HepG2 (cell line): ENCODE measurements around the gene BATF2. TPM values are rescaled to one million over a fixed set of nuclear protein-coding genes. Genes with fewer than 3 reads are reported as not detected.

Experiments
- IRX3 ChIP-seq: sonication (generic); formaldehyde crosslinking; IDR thresholded peaks from 2 replicates; pipeline ENCODE4 v1.8.1; 2023; ENCODE audit warnings: mild to moderate bottlenecking, low read depth, missing genetic modification reagents, borderline replicate concordance
- KMT2B ChIP-seq: IDR thresholded peaks from 2 replicates; pipeline ENCODE4 v1.6.1; 2016; ENCODE audit warnings: missing genetic modification reagents, missing compliant biosample characterization
- NBN ChIP-seq: fragments of 450-650 bp; conservative IDR thresholded peaks from 2 replicates; pipeline ENCODE4 v1.6.1; 2017
- PLSCR1 ChIP-seq: sonication (generic); formaldehyde crosslinking; IDR thresholded peaks from 2 replicates; pipeline ENCODE4 v1.5.0; 2020; ENCODE audit warnings: missing genetic modification reagents, mild to moderate bottlenecking, borderline replicate concordance
- POLR2AphosphoS5 ChIP-seq: IDR thresholded peaks from 2 replicates; pipeline ENCODE4 v1.6.1; 2012; ENCODE audit warnings: low read depth, low read length
- PRDM15 ChIP-seq: sonication (generic); formaldehyde crosslinking; IDR thresholded peaks from 2 replicates; pipeline ENCODE4 v1.4.0; 2020; ENCODE audit warnings: missing genetic modification reagents
- RNF2 ChIP-seq: fragments of 450-650 bp; conservative IDR thresholded peaks from 2 replicates; pipeline ENCODE4 v1.6.1; 2016; ENCODE audit warnings: low read depth
- TARDBP ChIP-seq: sonication (generic); formaldehyde crosslinking; IDR thresholded peaks from 2 replicates; pipeline ENCODE4 v1.8.0; 2022; ENCODE audit warnings: mild to moderate bottlenecking, missing genetic modification reagents
- THAP11 ChIP-seq: IDR thresholded peaks from 2 replicates; pipeline ENCODE4 v1.6.1; 2016; ENCODE audit warnings: missing biosample characterization, missing genetic modification reagents
- TP53 ChIP-seq: sonication (generic); formaldehyde crosslinking; conservative IDR thresholded peaks from 2 replicates; pipeline ENCODE4 v1.4.0; 2020; ENCODE audit warnings: missing genetic modification reagents
- ZBTB1 ChIP-seq: sonication (generic); formaldehyde crosslinking; IDR thresholded peaks from 2 replicates; pipeline ENCODE4 v1.4.0; 2020; ENCODE audit warnings: missing genetic modification reagents, borderline replicate concordance
- ZFP1 ChIP-seq: IDR thresholded peaks from 2 replicates; pipeline ENCODE4 v1.6.1; 2016
- ZMYM4 ChIP-seq: sonication (generic); formaldehyde crosslinking; IDR thresholded peaks from 2 replicates; pipeline ENCODE4 v1.8.1; 2023; ENCODE audit warnings: mild to moderate bottlenecking, missing genetic modification reagents
- ZNF614 ChIP-seq: IDR thresholded peaks from 2 replicates; pipeline ENCODE4 v1.6.1; 2018; ENCODE audit warnings: missing biosample characterization, missing genetic modification reagents, inconsistent platforms, borderline replicate concordance
- ZSCAN9 ChIP-seq: IDR thresholded peaks from 2 replicates; pipeline ENCODE4 v1.6.1; 2016; ENCODE audit warnings: borderline replicate concordance
- polyA plus RNA-seq, 8 experiments: library from polyadenylated mRNA; depleted of rRNA in 3 of 8; stranded (reverse) in 7 of 8; unstranded in 1 of 8; fragments of >200 nt; fragmentation: Illumina TruSeq in 4 of 8; extraction: Trizol in 4 of 8; gene quantifications; 2 replicates each; pipeline versions ENCODE4 v1.2.1 to v1.2.3, GENCODE V29; 2011 to 2016; ENCODE audit warnings: low read depth in 4 of 8, missing spikeins in 1 of 8, mixed read lengths in 1 of 8; ENCODE audit not compliant: insufficient read depth in 1 of 8
- total RNA-seq, 5 experiments: library from RNA; depleted of rRNA; stranded (reverse); fragments of >200 nt; fragmentation: Illumina TruSeq; extraction: Trizol; gene quantifications; 2 replicates each; pipeline ENCODE4 v1.2.3, GENCODE V29; 2016; ENCODE audit warnings: low read depth in 1 of 5
- TF ChIP-seq, protein P1 (sequence below): IDR thresholded peaks from 2 replicates; pipeline ENCODE4 v1.6.1; 2012; ENCODE audit warnings: low read length, improper control_type of control experiment
- TF ChIP-seq, protein P2 (sequence below): IDR thresholded peaks from 2 replicates; pipeline ENCODE4 v1.6.1; 2016; ENCODE audit warnings: low read depth, control low read depth
- TF ChIP-seq, protein P3 (sequence below): sonication (generic); formaldehyde crosslinking; IDR thresholded peaks from 2 replicates; pipeline ENCODE4 v1.5.0; 2020; ENCODE audit warnings: mild to moderate bottlenecking, missing genetic modification reagents, borderline replicate concordance

The BATF2 gene
- total and polyA plus RNA-seq, 2 of the 13 experiments (the other 11 are each of a cell fraction or from before 2014, with no cell fraction given), result 2.8 to 3.9 TPM

DNA sequence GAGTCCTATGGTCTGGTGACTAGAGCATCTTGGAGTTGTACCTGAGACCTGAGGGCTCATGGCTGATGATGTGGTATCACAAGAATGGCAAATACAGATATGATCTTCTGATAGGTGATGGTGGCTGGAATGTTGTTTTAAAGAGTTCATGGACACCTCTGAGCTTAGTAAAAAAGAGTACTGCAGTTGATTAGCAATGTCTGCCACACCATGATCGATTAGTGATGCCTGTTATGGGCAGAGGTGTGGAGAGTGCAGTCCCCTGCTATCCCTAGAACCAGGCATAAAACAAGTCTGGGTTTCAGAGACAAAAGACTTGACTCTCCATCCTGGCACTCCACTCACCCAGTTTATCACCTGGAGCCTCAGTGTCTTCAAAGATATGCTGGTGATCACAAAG, 1.4 kb upstream of the BATF2 start (continued):
- no peak for TF ChIP-seq PLSCR1
- peak; percentile 53; the same call in 1 of the 2 replicates for TF ChIP-seq ZNF614
- no peak for TF ChIP-seq PRDM15 (CRISPR knock-in tag)
- TF ChIP-seq NBN, result no peak
- TF ChIP-seq, protein P1, sequence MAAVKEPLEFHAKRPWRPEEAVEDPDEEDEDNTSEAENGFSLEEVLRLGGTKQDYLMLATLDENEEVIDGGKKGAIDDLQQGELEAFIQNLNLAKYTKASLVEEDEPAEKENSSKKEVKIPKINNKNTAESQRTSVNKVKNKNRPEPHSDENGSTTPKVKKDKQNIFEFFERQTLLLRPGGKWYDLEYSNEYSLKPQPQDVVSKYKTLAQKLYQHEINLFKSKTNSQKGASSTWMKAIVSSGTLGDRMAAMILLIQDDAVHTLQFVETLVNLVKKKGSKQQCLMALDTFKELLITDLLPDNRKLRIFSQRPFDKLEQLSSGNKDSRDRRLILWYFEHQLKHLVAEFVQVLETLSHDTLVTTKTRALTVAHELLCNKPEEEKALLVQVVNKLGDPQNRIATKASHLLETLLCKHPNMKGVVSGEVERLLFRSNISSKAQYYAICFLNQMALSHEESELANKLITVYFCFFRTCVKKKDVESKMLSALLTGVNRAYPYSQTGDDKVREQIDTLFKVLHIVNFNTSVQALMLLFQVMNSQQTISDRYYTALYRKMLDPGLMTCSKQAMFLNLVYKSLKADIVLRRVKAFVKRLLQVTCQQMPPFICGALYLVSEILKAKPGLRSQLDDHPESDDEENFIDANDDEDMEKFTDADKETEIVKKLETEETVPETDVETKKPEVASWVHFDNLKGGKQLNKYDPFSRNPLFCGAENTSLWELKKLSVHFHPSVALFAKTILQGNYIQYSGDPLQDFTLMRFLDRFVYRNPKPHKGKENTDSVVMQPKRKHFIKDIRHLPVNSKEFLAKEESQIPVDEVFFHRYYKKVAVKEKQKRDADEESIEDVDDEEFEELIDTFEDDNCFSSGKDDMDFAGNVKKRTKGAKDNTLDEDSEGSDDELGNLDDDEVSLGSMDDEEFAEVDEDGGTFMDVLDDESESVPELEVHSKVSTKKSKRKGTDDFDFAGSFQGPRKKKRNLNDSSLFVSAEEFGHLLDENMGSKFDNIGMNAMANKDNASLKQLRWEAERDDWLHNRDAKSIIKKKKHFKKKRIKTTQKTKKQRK, result no peak
- TF ChIP-seq ZBTB1 (CRISPR knock-in tag), result no peak
- TF ChIP-seq RNF2, result no peak
- TF ChIP-seq POLR2AphosphoS5, result peak; percentile 42; the same call in 1 of the 2 replicates
- 0 out of 2 replicates have a peak, but pooled peaks have one; percentile 37 for TF ChIP-seq ZSCAN9 (CRISPR knock-in tag)
- 0 out of 2 replicates have a peak, but pooled peaks have one; percentile 12 for TF ChIP-seq KMT2B
- no peak for TF ChIP-seq IRX3 (CRISPR knock-in tag)
- no peak for TF ChIP-seq TARDBP (CRISPR knock-in tag)
- TF ChIP-seq THAP11, result peak; percentile 83
- TF ChIP-seq, protein P2, sequence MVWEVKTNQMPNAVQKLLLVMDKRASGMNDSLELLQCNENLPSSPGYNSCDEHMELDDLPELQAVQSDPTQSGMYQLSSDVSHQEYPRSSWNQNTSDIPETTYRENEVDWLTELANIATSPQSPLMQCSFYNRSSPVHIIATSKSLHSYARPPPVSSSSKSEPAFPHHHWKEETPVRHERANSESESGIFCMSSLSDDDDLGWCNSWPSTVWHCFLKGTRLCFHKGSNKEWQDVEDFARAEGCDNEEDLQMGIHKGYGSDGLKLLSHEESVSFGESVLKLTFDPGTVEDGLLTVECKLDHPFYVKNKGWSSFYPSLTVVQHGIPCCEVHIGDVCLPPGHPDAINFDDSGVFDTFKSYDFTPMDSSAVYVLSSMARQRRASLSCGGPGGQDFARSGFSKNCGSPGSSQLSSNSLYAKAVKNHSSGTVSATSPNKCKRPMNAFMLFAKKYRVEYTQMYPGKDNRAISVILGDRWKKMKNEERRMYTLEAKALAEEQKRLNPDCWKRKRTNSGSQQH, result no peak
- no peak for TF ChIP-seq TP53 (CRISPR knock-in tag)
- no peak for TF ChIP-seq ZFP1
- TF ChIP-seq, protein P3, sequence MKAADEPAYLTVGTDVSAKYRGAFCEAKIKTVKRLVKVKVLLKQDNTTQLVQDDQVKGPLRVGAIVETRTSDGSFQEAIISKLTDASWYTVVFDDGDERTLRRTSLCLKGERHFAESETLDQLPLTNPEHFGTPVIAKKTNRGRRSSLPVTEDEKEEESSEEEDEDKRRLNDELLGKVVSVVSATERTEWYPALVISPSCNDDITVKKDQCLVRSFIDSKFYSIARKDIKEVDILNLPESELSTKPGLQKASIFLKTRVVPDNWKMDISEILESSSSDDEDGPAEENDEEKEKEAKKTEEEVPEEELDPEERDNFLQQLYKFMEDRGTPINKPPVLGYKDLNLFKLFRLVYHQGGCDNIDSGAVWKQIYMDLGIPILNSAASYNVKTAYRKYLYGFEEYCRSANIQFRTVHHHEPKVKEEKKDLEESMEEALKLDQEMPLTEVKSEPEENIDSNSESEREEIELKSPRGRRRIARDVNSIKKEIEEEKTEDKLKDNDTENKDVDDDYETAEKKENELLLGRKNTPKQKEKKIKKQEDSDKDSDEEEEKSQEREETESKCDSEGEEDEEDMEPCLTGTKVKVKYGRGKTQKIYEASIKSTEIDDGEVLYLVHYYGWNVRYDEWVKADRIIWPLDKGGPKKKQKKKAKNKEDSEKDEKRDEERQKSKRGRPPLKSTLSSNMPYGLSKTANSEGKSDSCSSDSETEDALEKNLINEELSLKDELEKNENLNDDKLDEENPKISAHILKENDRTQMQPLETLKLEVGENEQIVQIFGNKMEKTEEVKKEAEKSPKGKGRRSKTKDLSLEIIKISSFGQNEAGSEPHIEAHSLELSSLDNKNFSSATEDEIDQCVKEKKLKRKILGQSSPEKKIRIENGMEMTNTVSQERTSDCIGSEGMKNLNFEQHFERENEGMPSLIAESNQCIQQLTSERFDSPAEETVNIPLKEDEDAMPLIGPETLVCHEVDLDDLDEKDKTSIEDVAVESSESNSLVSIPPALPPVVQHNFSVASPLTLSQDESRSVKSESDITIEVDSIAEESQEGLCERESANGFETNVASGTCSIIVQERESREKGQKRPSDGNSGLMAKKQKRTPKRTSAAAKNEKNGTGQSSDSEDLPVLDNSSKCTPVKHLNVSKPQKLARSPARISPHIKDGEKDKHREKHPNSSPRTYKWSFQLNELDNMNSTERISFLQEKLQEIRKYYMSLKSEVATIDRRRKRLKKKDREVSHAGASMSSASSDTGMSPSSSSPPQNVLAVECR (CRISPR knock-in tag), result peak; percentile 13; the same call in 1 of the 2 replicates
- TF ChIP-seq ZMYM4, result no peak
